ENCODE measurements around the gene LZTR1.
"Not testable (repeated sequence)": the region's sequence is repeated elsewhere in the genome, so short reads cannot be mapped to it uniquely, and the experiment has no call there.

The LZTR1 gene

DNA sequence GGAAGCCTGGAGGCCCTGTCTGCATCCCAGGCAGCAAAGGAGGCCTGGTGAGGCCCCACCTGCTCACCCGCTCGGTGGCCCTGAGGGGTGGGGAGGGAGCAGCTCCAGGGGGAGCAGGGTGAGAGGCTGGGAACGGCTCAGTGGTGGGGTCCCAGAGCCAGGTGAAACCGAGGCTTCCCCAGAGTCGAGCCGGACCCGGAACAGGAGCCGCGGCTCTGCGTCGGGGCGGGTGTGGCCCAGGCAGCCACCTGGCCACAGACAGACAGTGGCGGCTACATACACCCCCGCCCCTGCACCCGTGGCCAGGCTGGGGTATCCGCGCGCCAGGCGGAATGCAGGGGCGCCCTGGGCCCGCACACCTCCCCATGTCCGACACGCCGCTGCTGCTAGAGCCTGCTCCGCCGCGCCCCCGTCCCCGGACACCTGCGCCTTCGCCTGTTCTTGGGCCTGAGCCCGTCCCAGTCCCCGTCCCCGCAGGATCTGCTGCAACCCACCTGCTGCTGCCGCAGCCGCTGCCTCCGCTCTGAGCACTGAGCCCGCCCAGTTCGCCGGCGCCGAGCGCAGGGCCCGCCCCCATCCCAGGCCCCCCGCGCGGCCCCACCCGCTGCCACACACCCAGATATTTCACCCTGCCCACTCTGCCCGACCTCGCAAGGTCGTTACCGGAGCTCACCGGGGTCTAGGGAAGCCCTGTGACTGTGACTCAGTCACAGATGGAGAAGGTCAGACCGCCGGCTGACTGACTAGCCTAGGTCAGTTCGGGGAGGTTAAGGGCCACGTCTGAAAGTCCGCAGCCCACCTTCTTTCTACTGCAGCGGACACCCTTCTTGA, 50.2 kb downstream of the LZTR1 start, which contains the start of gene SLC7A4:
TSS of gene SLC7A4 (minus strand) at position 525 of the 831 bp plus-strand sequence. CDS start 749 bp downstream, outside the sequence.
- Histone ChIP-seq H3K4me3 (ENCODE audit: low read depth, low read length) (no peak within 1 kb of the TSS), H3K9me3 (ENCODE audit: severe bottlenecking) (no peaks in the 10 kb centered on the region), H3K36me3 (no peaks in the 10 kb centered on the region), H3K27me3 (ENCODE audit: insufficient read depth, low read depth, severe bottlenecking) (no peaks in the 10 kb centered on the region), H3K27ac (no peak within 1 kb of the TSS)
- TF ChIP-seq, protein P1, sequence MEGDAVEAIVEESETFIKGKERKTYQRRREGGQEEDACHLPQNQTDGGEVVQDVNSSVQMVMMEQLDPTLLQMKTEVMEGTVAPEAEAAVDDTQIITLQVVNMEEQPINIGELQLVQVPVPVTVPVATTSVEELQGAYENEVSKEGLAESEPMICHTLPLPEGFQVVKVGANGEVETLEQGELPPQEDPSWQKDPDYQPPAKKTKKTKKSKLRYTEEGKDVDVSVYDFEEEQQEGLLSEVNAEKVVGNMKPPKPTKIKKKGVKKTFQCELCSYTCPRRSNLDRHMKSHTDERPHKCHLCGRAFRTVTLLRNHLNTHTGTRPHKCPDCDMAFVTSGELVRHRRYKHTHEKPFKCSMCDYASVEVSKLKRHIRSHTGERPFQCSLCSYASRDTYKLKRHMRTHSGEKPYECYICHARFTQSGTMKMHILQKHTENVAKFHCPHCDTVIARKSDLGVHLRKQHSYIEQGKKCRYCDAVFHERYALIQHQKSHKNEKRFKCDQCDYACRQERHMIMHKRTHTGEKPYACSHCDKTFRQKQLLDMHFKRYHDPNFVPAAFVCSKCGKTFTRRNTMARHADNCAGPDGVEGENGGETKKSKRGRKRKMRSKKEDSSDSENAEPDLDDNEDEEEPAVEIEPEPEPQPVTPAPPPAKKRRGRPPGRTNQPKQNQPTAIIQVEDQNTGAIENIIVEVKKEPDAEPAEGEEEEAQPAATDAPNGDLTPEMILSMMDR (IDR thresholded peaks at IDR 0.05; ENCODE audit: low read depth, low read length): no peak
- no peak for DNase-seq

DNA sequence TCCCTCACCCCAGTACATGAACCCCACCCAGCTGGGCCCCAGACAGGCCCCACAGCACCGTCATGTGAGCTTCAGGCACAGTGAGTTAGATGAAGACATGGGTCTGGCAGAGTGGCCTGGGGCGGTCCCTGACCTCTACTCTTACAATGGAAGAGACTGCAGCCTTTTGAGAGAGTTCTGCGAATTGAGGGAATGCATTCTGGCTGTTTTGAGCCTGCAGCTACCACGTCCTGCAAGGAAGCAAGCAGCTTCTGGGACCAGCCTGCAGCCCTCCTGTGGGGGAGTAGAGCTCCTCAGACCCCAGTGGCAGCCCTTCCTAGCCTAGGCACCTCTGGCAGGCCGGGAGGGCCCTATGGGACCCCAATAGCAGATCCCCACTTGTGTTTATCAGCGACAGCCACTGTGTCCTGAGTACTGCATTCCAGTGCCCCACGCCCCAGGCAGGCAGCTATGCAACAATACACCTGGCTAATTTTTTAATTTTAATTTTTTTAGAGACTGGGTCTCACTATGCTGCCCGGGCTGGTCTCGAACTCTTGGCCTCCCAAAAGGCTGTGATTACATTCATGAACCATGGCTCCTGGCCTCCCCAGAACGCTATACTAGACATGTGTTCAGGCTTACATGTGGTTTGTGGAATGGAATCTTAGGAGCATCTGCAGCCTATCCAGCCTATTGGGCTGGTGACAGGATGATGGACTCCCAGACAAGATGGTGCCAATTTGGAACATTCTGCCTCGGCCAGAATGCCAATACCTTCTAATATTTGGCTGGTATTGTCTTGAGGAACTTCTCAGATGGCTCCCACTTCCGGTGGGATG, 51.0 kb downstream of the LZTR1 start:
- H3K4me3 ChIP-seq (ENCODE audit: low read depth, low read length): no peak overlapping the region
- no peaks in the 10 kb centered on the region for H3K36me3 ChIP-seq
- TF ChIP-seq, protein P1 (IDR thresholded peaks at IDR 0.05; ENCODE audit: low read depth, low read length): no peak
- no peaks in the 10 kb centered on the region for H3K27me3 ChIP-seq (ENCODE audit: insufficient read depth, low read depth, severe bottlenecking)
- no peak overlapping the region for H3K27ac ChIP-seq
- H3K9me3 ChIP-seq (ENCODE audit: severe bottlenecking): no peaks in the 10 kb centered on the region
- DNase-seq: no peak

DNA sequence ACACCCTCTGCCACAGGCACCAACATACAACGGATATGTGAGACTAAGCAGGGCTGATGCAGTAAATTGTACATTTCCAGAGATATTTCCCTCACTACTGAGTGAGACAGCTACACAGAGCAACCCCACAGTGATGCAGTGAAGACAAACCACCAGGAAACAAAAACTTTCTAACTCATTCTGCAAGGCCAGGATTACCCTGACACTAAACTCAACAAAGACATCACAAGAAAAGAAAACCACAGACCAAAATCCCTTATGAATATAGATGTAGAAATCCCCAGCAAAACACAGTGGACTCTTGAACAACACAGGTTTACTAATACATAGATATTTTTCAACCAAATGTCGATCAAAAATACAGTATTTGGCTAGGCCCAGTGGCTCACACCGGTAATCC, 51.8 kb downstream of the LZTR1 start:
- TF ChIP-seq, protein P1 (IDR thresholded peaks at IDR 0.05; ENCODE audit: low read depth, low read length): no peak
- no peaks in the 10 kb centered on the region for H3K36me3 ChIP-seq
- H3K4me3 ChIP-seq (ENCODE audit: low read depth, low read length): no peak overlapping the region
- no peaks in the 10 kb centered on the region for H3K27me3 ChIP-seq (ENCODE audit: insufficient read depth, low read depth, severe bottlenecking)
- H3K27ac ChIP-seq: no peak overlapping the region
- H3K9me3 ChIP-seq (ENCODE audit: severe bottlenecking): no peaks in the 10 kb centered on the region
- DNase-seq: no peak

DNA sequence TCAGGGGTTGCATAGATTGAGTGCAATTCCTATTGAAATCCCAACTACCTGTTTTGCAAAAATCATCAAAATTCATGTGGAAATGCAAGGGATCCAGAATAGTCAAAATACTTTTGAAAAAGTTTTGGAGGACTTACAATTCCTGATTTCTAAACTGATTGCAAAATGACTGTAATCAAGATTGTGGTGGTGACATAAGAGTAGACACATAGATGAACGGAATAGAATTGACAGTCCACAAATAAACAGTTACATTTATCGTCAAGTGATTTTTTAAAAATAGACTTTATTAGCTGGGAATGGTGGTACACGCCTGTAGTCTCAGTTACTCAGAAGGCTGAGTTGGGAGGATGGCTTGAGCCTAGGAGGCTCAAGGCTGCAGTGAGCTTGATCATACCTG, 52.9 kb downstream of the LZTR1 start:
- Histone ChIP-seq H3K36me3 (no peaks in the 10 kb centered on the region), H3K4me3 (ENCODE audit: low read depth, low read length) (no peak overlapping the region), H3K9me3 (ENCODE audit: severe bottlenecking) (no peaks in the 10 kb centered on the region), H3K27ac (no peak overlapping the region), H3K27me3 (ENCODE audit: insufficient read depth, low read depth, severe bottlenecking) (no peaks in the 10 kb centered on the region)
- TF ChIP-seq, protein P1 (IDR thresholded peaks at IDR 0.05; ENCODE audit: low read depth, low read length): no peak
- no peak for DNase-seq

DNA sequence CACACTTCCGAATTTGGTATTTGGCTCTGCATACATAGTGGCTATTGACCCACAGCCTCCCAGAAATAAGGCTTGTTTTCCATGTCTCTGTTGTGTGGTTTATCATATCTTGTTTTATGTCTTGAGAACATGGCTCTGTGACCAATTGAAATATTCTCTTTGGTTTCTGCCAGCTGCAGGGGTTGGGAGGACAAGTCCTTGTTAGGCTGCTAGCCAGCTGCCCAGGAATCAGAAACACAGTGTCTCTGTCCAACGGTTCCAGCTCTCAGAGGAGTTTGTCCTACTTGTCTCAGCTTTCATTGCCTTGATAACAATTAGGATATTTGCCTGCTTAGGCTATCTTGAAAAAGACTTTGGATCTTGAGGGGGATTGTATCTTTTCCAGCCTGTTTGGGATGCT, 56.3 kb downstream of the LZTR1 start:
- no peaks in the 10 kb centered on the region for H3K27me3 ChIP-seq (ENCODE audit: insufficient read depth, low read depth, severe bottlenecking)
- TF ChIP-seq, protein P1 (IDR thresholded peaks at IDR 0.05; ENCODE audit: low read depth, low read length): no peak

DNA sequence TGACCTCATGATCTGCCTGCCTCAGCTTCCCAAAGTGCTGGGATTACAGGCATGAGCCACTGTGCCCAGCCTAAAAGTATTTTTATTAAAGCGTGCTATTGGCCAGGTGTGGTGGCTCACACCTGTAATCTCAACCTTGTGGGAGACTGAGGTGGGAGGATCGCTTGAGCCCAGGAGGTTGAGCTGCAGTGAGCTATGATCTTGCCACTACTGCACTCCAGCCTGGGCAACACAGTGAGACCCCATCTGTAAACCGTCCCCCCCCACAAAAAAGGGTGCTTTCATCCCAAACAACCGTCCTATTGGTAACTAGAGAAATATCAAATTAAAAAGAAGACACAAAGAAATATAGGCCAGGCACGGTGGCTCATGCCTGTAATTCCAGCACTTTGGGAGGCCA, 57.1 kb downstream of the LZTR1 start:
- not testable (repeated sequence) for DNase-seq; H3K4me3 ChIP-seq (ENCODE audit: low read depth, low read length); H3K27me3 ChIP-seq (ENCODE audit: insufficient read depth, low read depth, severe bottlenecking); H3K9me3 ChIP-seq (ENCODE audit: severe bottlenecking); H3K27ac ChIP-seq; H3K36me3 ChIP-seq

More for the DNA sequence above, 56.3 kb downstream of the LZTR1 start:
- no peak for DNase-seq
- H3K4me3 ChIP-seq (ENCODE audit: low read depth, low read length): no peak overlapping the region
- H3K27ac ChIP-seq: no peak overlapping the region
- no peaks in the 10 kb centered on the region for H3K9me3 ChIP-seq (ENCODE audit: severe bottlenecking)
- H3K36me3 ChIP-seq: no peaks in the 10 kb centered on the region
